Endothelial cell of hepatic sinusoid (primary cell): ENCODE results near the gene SEMA5B.

Experiments used
- in situ Hi-C: cut with HindIII; loops from 2 replicates; pipeline ENCODE4 v1.10.0; 2017; ENCODE audit warnings: low sequenced_read_pairs

The SEMA5B gene

GRCh38 chr3:123060054-123060453 is 32.5 kb upstream of the SEMA5B start:
- in situ Hi-C loops = no loop called here

- in situ Hi-C loops = no loop called here
Measured at GRCh38 chr3:123058505-123058904, 30.9 kb upstream of the SEMA5B start.

- in situ Hi-C loops = no loop called here
Measured at GRCh38 chr3:123055352-123055751, 27.8 kb upstream of the SEMA5B start.

GRCh38 chr3:123054931-123055330 is 27.4 kb upstream of the SEMA5B start:
- in situ Hi-C loops = no loop called here

- in situ Hi-C loops = no loop called here
Measured at GRCh38 chr3:123054109-123054778, 26.7 kb upstream of the SEMA5B start.

GRCh38 chr3:123053107-123053506 is 25.5 kb upstream of the SEMA5B start:
- in situ Hi-C loops = no loop called here

GRCh38 chr3:123050666-123051065 is 23.1 kb upstream of the SEMA5B start:
- in situ Hi-C loops = no loop called here

- in situ Hi-C loops = no loop called here
Measured at GRCh38 chr3:123048480-123049237, 21.1 kb upstream of the SEMA5B start.

- in situ Hi-C loops = no loop called here
Measured at GRCh38 chr3:123047062-123047319, 19.4 kb upstream of the SEMA5B start.

- in situ Hi-C loops = no loop called here
Measured at GRCh38 chr3:123046262-123047061, 18.9 kb upstream of the SEMA5B start.

GRCh38 chr3:123044981-123045763 is 17.6 kb upstream of the SEMA5B start:
- in situ Hi-C loops = no loop called here

GRCh38 chr3:123042413-123042812 is 14.8 kb upstream of the SEMA5B start:
- in situ Hi-C loops = no loop called here

- in situ Hi-C loops = no loop called here
Measured at GRCh38 chr3:123039178-123039577, 11.6 kb upstream of the SEMA5B start.

- in situ Hi-C loops = no loop called here
Measured at GRCh38 chr3:123038751-123039150, 11.2 kb upstream of the SEMA5B start.

GRCh38 chr3:123037015-123037375 is 9.4 kb upstream of the SEMA5B start:
- in situ Hi-C loops = no loop called here

- in situ Hi-C loops = no loop called here
Measured at GRCh38 chr3:123036352-123037014, 8.9 kb upstream of the SEMA5B start.

GRCh38 chr3:123034996-123035395 is 7.4 kb upstream of the SEMA5B start:
- in situ Hi-C loops = no loop called here

- in situ Hi-C loops = no loop called here
Measured at GRCh38 chr3:123034120-123034519, 6.6 kb upstream of the SEMA5B start.

- in situ Hi-C loops = no loop called here
Measured at GRCh38 chr3:123032057-123032456, 4.5 kb upstream of the SEMA5B start.

GRCh38 chr3:123031051-123031450 is 3.5 kb upstream of the SEMA5B start:
- in situ Hi-C loops = no loop called here
